T-helper 9 cell (primary cell): ENCODE data around the gene ADGRF1.

Source experiments
- DNase-seq: peaks from one replicate; pipeline ENCODE4 v3.0.0-alpha.2; 2020

The ADGRF1 gene

GRCh38 chr6:46973029-46973428 lies 69.1 kb downstream of the ADGRF1 start:
- DNase-seq = no peak

DNA sequence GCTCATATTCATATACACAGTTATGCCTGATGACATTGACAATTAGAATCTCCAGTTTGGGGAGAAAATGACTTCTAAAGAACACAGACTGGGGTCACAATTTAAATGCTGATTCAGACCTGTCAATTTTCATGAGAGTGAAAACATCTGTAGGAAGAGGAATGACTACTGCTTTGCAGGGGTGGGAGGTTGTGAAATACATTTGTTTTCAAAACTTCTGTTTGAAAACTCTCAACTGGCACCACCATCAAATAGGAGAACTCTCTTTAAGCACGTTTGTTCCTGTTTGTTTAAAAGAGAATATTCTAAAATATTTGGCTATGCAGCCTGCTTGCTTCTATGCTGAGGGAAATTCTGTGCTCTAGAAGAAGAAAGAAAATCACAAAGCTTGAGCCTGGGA lies 69.6 kb downstream of the ADGRF1 start:
- no peak for DNase-seq

DNA sequence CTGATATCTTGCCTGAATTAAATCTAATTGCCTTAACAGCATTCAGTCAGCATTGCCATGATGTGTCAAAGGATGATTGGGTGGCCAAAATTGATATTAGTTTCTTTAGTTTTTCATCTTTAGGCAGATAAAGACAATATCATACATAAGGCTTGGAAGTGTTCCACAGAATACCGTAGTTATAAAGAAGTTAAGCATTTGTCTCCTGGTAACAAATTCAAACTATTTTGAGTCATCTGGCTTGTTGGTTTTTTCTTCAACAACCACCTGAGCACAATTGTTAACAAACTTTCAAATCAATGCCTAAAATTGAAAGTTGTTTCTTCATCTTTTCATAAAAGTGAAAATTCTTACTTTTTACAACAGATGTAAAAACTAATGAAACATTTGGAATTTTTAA lies 72.9 kb downstream of the ADGRF1 start:
- no peak for DNase-seq

DNA sequence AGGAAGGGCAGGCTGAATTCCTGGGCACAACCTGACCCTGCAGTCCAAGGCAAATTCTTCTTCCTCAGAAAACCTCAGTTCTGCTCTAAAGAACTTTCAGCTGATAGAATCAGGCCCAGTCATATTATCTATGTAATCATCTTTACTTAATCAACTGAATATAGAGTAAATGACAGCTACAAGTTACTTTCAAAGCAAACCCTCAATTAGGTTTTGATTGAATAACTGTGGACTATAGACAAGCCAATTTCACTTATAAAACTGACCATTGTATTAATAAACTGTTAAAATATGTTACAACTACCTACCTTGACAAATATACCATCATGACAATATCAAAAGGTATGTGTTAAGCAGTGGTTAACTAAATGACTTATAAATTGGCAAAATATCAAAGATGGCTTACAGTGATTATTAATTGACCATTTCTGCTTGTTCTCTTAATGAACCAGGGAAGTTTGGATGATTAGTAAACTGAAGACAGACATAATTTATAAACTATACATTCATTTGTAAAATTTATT lies 74.2 kb downstream of the ADGRF1 start:
- no peak for DNase-seq

DNA sequence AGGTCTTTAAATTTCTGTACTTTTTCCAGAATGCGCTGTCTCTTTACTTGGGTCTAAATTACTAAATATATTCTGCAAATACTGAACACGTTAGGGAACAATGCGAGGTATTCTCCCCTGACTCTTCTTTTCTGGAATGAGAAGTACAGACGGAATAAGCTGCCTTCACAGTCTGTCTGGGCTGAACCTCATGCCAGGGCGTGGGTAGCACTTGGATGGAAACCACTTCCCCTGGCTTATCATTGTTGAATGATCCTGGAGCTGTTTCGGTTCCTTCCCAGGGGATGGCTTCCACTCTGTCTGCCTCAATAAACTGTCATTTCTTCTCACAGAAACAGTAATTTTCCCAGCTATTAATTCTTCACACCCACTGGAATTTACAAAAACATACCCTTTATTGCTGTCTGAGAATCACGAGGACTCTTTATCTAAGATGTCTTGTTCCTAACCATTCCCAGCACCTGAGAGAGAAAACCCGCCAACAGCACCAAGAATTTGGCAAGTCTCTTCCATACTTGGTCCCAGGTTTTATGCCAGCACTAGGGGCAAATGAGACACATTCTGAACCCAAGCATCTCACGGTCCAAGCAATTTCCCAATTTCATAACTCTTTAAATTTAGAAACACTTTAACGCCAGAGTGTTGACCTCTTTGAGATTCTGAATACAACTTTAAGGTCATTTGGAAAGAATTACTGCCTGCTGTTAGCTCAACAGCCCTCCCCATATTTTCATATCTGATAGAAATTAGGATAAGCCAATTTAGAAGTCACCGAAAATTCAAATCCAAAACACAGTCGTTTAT lies 77.2 kb downstream of the ADGRF1 start:
- DNase-seq = no peak

DNA sequence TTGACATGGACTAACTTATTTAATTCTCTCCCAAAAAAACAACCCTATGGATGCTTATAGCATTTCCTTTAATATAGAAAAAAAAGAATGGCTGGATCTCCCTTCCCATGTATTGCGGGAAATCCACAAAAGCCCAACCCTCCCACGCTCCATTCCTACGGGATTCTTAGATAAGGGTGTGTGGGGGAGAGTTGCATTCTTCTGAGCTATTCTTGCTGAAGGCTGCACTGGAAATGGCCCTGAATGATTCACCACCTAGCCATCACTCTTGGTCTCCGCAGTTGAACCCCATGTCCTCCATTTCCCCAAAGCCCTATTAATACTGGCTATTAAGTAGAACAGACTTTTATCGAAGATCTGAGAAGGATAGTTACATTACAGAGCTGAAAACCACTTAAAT lies 78.5 kb downstream of the ADGRF1 start:
- DNase-seq = no peak

DNA sequence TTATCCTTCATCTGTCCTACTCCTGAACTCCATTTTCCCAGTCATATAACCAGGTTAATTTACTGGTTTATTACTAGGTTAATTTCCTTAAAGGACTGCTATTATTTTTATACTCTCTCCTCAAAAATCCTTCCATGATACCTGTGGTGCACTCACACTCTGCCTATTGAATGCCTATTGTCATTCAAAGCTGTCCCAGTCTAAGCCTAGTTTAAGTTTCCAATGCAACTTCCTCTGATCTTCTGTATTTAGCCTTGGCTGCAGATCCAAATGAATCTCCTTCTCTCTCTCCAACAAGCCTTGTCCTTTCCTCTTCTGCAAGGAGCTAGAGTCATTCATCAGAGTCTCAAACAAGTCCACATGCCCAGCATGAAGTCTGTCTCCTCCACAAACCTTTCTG lies 79.1 kb downstream of the ADGRF1 start:
- no peak for DNase-seq

DNA sequence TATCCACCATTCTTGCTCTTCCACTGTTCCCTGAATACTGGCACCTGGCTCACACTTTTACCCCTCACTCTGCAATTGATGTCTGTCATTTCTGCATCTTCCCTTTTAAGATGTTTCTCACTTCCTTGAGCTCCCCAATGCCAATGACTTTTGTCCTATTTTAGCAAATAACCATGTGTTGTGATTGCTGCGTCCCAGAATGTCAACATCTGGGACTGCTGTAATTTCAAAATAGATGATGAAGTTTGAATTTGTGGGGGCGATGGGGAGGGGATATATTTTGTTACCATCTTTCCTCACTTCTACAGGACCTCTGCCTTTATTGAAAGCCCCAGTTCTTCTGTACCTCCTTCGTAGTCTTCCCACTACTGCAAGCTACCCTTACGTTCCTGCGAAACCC lies 80.4 kb downstream of the ADGRF1 start:
- no peak for DNase-seq

DNA sequence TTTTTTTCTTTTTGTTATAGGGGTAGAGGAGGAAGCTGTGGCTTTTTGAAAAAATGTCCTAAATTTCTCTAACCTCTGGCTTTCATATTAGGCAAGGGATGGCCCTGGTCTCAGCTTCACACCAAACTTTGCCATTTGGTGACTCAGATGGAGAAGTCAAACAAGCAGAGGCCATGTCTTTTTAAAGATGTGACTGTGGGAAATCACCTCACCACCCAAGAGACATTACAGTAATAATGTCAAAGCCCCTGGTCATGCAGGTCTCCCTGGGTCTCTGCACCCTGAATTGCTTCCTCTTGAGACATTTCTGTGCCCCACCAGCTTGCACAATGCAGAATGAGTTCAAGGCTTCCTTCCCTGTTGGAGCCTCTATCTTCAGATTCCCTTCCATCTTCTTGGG lies 80.9 kb downstream of the ADGRF1 start:
- no peak for DNase-seq

- no peak for DNase-seq
Measured at GRCh38 chr6:46959419-46959818, 82.7 kb downstream of the ADGRF1 start.

DNA sequence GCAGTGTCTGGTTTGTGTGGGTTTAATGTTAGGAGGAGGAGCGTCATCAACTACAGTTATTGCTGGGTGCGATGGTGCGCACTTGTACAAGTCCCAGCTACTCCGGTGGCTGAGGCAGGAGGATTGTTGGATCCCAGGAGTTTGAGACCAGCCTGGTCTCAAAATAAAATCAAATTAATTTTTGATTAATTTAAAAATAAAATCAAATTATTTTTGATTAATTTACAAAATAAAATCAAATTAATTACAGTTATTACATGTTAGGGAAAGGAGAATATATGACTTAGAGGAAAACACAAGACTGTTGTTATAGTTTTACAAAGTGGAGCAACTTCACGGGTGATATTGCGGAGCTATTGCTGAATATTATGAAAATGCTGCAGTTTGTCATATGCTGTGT lies 85.7 kb downstream of the ADGRF1 start:
- DNase-seq = no peak

DNA sequence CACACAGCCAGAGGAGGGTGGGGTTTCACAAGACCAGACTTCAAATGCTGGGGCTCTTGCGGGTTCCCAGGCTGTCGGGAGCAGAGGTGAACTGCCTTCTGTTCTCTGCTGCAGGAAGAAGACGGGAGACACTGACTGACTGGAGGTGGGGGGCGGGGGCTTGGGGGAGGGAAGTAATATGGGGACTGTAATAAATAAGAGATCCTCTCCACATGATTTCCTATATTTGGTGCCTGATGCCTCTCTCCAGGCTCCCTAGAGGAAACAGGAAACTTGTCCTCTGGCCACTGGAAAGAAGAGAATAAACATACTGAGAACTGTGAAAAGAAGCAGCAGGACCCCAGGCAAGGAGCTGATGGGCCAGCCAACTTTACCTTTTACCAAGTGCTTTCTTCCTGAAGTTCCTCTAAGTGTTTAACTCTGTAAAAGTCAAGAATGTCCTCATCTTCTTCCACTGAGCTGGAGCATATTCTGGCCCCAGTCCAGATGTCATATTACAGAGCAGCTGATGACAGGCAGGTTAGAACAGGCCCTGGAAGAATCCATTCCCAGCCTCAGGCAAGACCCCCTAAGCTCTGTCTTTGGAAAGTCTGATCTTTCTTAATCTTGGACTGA lies 87.2 kb downstream of the ADGRF1 start:
- DNase-seq = no peak

DNA sequence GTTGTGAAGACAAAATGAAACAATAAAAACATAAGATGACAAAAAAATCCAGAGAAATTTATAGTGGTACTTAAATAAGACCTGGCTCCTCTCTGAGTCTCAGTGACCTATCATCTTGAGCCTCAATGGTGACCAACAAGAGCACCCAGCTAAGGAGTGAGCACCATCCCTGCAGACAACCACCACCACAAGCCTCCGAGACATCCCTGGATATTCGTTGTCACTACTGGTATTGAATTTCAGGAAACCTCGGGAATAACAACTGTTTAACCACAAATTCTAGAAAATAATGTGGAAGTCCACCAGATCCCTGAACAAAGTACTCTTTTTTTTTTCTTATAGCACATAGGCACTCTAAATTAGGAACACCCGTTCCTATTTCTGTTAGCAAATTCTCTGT lies 88.2 kb downstream of the ADGRF1 start:
- DNase-seq = no peak

DNA sequence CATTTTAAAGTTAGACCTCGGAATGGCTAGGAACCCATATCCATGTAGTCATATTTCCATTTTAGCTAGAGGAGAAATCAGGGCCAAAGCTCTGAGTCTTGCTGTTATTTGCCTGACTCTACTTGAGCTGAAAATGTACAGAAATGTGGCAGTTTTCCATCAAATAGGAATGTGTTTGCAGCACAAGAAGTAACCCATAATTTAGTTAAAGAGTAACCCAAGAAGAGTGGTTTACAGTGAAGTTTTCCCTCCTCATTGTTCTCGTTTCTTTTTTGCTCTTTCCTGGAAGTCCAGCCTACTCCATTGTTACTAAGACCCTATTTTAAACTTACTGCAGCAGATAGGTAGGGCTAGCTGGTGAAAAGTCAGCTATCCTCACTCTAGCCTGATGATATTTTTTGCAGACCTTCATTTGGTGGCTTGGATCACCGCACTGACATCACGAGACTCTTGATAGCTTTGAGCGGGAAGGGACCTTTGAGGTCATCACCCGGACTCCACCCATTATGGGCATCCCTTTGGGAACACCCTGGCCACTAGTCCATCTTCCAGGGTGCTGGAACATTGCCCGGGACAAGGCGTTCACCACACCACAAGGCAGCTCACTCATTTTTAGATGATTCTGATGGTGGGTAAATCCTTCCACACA lies 92.4 kb downstream of the ADGRF1 start:
- DNase-seq = no peak

GRCh38 chr6:46948699-46949098 lies 93.4 kb downstream of the ADGRF1 start:
- DNase-seq = no peak
